B cell (primary cell): ENCODE measurements around the gene RNF150. TPM values are rescaled to one million over a fixed set of nuclear protein-coding genes. Genes with fewer than 3 reads are reported as not detected.

Source experiments
- ATAC-seq: fragments of 200-7000 bp; cut with Tn5 transposase; one replicate; pipeline ENCODE4 v1.10.0; 2021; ENCODE audit warnings: low read depth, mild to moderate bottlenecking, moderate number of reproducible peaks, moderate library complexity
- CTCF ChIA-PET: fragments of 350-600 bp; sonication (Branson Sonifier 250); formaldehyde crosslinking; loops from one replicate; lab custom pipeline; 2021; ENCODE audit warnings: antibody characterized with exemption, inconsistent platforms; lab: Charles Lee
- POLR2A ChIA-PET: fragments of 350-600 bp; sonication (Branson Sonifier 250); formaldehyde crosslinking; loops from one replicate; lab custom pipeline; 2021; ENCODE audit warnings: antibody characterized with exemption; lab: Charles Lee
- DNase-seq: peaks from one replicate; pipeline ENCODE4 v3.0.0; 2013
- H2AFZ ChIP-seq: 2 replicates; pipeline ENCODE4 v1.6.1; 2012; ENCODE audit warnings: mild to moderate bottlenecking, low read depth, low read length; ENCODE audit not compliant: insufficient read depth, poor library complexity, severe bottlenecking
- H3K27ac ChIP-seq, 2 donors: 1 replicate in 1 of 2; 2 replicates in 1 of 2; pipeline ENCODE4 v1.5.1; 2012 to 2013; ENCODE audit warnings: low read length in 2 of 2, mild to moderate bottlenecking in 2 of 2, moderate library complexity in 1 of 2
- H3K27me3 ChIP-seq, 4 experiments: fragments of 200-600 bp in 1 of 4; sonication (generic) in 1 of 4; replicated peaks in 1 of 4; 1 replicate in 2 of 4; 2 replicates in 2 of 4; pipeline versions ENCODE4 v1.6.1 to v1.7.0; 2013 to 2016; ENCODE audit warnings: low read length in 3 of 4, mild to moderate bottlenecking in 2 of 4, mixed read lengths in 1 of 4, moderate library complexity in 1 of 4; ENCODE audit not compliant: insufficient read depth in 4 of 4, control insufficient read depth in 3 of 4; ENCODE audit errors: control extremely low read depth in 1 of 4
- H3K36me3 ChIP-seq, 2 experiments: replicated peaks in 1 of 2; 1 replicate in 1 of 2; 2 replicates in 1 of 2; pipeline versions ENCODE4 v1.6.1 to v1.7.1; 2013; ENCODE audit warnings: low read length in 1 of 2; ENCODE audit not compliant: insufficient read depth in 2 of 2, control insufficient read depth in 1 of 2; ENCODE audit errors: control extremely low read depth in 1 of 2, extremely low read depth in 1 of 2
- H3K4me1 ChIP-seq, 2 donors: fragments of 200-600 bp in 1 of 2; sonication (generic) in 1 of 2; 1 replicate in 1 of 2; 2 replicates in 1 of 2; pipeline versions ENCODE4 v1.5.1 to v1.6.1; 2013 to 2017; ENCODE audit warnings: low read length in 2 of 2; ENCODE audit not compliant: control insufficient read depth in 2 of 2, insufficient read depth in 2 of 2
- H3K4me2 ChIP-seq: replicated peaks from 2 replicates; pipeline ENCODE3; 2012; ENCODE audit warnings: mild to moderate bottlenecking, low read depth, low read length; ENCODE audit not compliant: poor library complexity, severe bottlenecking
- H3K4me3 ChIP-seq, 5 experiments: fragments of 200-600 bp in 1 of 5; sonication (generic) in 1 of 5; 1 replicate in 3 of 5; 2 replicates in 2 of 5; pipeline versions ENCODE4 v1.5.1 to v1.7.0; 2011 to 2016; ENCODE audit warnings: low read length in 4 of 5, mild to moderate bottlenecking in 4 of 5, low read depth in 2 of 5, control low read depth in 1 of 5, moderate library complexity in 1 of 5; ENCODE audit not compliant: insufficient read depth in 1 of 5; ENCODE audit errors: control extremely low read depth in 1 of 5, extremely low read depth in 1 of 5
- H3K79me2 ChIP-seq: fragments of 200-600 bp; sonication (generic); one replicate; pipeline ENCODE4 v1.6.0; 2016; ENCODE audit warnings: low read length; ENCODE audit not compliant: control insufficient read depth, insufficient read depth
- H3K9ac ChIP-seq: fragments of 200-600 bp; sonication (generic); 2 replicates; pipeline ENCODE4 v1.6.1; 2017; ENCODE audit warnings: mild to moderate bottlenecking, low read length, moderate library complexity
- H3K9me3 ChIP-seq, 3 donors: one replicate each; pipeline versions ENCODE4 v1.6.1 to v1.7.1; 2013; ENCODE audit warnings: low read length in 2 of 3; ENCODE audit not compliant: control insufficient read depth in 2 of 3, insufficient read depth in 1 of 3; ENCODE audit errors: control extremely low read depth in 1 of 3
- H4K20me1 ChIP-seq: 2 replicates; pipeline ENCODE4 v1.6.0; 2012; ENCODE audit warnings: mild to moderate bottlenecking, low read length; ENCODE audit not compliant: insufficient read depth, control insufficient read depth, poor library complexity, severe bottlenecking
- H3K27ac Mint-ChIP-seq: one replicate; pipeline ENCODE4 v1.8.0; 2021; ENCODE audit warnings: mixed read lengths
- H3K27me3 Mint-ChIP-seq: one replicate; pipeline ENCODE4 v1.8.0; 2021; ENCODE audit warnings: mixed read lengths
- H3K4me1 Mint-ChIP-seq: one replicate; pipeline ENCODE4 v1.8.0; 2021; ENCODE audit warnings: mixed read lengths
- H3K4me3 Mint-ChIP-seq: one replicate; pipeline ENCODE4 v1.8.0; 2021; ENCODE audit warnings: mixed read lengths
- H3K9me3 Mint-ChIP-seq: one replicate; pipeline ENCODE4 v1.8.0; 2022; ENCODE audit warnings: mixed read lengths; ENCODE audit not compliant: insufficient read depth
- EZH2 ChIP-seq: IDR thresholded peaks from 2 replicates; pipeline ENCODE4 v1.6.1; 2012; ENCODE audit warnings: borderline replicate concordance, low read depth, mild to moderate bottlenecking, moderate library complexity, low read length; ENCODE audit not compliant: insufficient read depth, poor library complexity, severe bottlenecking
- WGBS: methylation state at CpG from one replicate; pipeline ENCODE4 v1.1.5; 2013; ENCODE audit warnings: missing lambda C conversion rate; ENCODE audit not compliant: insufficient coverage; 5-methylcytosine and 5-hydroxymethylcytosine counted together
- intact Hi-C: fragments of 100-400 bp; cut with micrococcal nuclease; formaldehyde crosslinking; loops from one replicate; pipeline ENCODE4 v1.10.0; 2022
- polyA plus RNA-seq: library from polyadenylated mRNA; depleted of rRNA; stranded (reverse); fragments of >200 nt; gene quantifications from 2 replicates; pipeline ENCODE4 v1.2.3, GENCODE V29; 2012
- total RNA-seq, 2 donors: library from RNA; stranded (reverse); fragments of 120-200 nt in 1 of 2; gene quantifications; 1 replicate in 1 of 2; 2 replicates in 1 of 2; pipeline versions ENCODE4 v1.2.3 to v1.2.4, GENCODE V29; 2013 to 2022
- TF ChIP-seq, protein P1 (sequence below): fragments of 200-600 bp; IDR thresholded peaks from one replicate; pipeline ENCODE4 v1.8.0; 2022; ENCODE audit warnings: antibody characterized with exemption, mild to moderate bottlenecking

RNF150 gene
- total and polyA plus RNA-seq, 2 donors (not counting 1 experiment from before 2014, with no cell fraction given): not detected

DNA sequence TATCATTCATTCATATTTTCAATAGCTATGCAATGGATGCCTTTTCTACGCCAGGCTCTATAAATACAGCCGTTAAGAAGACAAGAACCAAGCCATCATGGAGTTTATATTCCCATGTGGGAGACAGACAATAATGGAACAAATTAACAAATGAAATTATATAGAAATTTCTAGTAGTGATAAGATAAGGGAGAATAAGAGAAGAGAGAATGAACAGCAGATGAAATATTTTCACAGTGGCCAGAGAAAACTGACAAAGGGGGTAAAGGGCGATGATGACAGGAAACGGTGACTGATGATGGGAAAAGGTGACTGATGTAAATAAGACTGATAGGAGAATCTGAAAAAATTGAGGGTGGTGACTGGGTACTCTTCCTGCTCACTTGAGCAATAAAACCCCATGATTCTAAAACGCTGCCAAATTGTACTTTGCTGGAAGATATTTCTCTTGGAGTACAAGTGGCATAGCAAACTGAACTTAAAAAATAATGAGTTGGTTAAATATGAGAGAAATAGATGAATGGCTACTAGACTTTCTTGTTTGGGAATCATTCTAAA, 13.2 kb downstream of the RNF150 start:
- peaks cover 0 to 5% (median 0%) of the 10 kb centered on the region in 3 donors for H3K9me3 ChIP-seq
- POLR2A ChIA-PET: no interaction called here
- H3K4me1 ChIP-seq: no peaks in the 10 kb centered on the region
- Mint-ChIP-seq H3K9me3 (peaks cover 4% of the 10 kb centered on the region), H3K27ac (no peak overlapping the region), H3K27me3 (peaks cover 4% of the 10 kb centered on the region), H3K4me3 (no peak overlapping the region), H3K4me1 (no peaks in the 10 kb centered on the region)
- H3K9ac ChIP-seq: no peak overlapping the region
- DNase-seq: no peak
- 100% methylated on average over 2 of the region's 5 CpGs for WGBS
- H3K4me3 ChIP-seq: no peak overlapping the region
- CTCF ChIA-PET: no interaction called here
- no peaks in the 10 kb centered on the region for H3K79me2 ChIP-seq
- intact Hi-C loops: no loop called here
- no peak overlapping the region for H2AFZ ChIP-seq
- peaks cover 0 to 5% (median 0%) of the 10 kb centered on the region in 4 experiments for H3K27me3 ChIP-seq
- no peak overlapping the region for H3K4me2 ChIP-seq
- TF ChIP-seq EZH2: no peak
- TF ChIP-seq, protein P1, sequence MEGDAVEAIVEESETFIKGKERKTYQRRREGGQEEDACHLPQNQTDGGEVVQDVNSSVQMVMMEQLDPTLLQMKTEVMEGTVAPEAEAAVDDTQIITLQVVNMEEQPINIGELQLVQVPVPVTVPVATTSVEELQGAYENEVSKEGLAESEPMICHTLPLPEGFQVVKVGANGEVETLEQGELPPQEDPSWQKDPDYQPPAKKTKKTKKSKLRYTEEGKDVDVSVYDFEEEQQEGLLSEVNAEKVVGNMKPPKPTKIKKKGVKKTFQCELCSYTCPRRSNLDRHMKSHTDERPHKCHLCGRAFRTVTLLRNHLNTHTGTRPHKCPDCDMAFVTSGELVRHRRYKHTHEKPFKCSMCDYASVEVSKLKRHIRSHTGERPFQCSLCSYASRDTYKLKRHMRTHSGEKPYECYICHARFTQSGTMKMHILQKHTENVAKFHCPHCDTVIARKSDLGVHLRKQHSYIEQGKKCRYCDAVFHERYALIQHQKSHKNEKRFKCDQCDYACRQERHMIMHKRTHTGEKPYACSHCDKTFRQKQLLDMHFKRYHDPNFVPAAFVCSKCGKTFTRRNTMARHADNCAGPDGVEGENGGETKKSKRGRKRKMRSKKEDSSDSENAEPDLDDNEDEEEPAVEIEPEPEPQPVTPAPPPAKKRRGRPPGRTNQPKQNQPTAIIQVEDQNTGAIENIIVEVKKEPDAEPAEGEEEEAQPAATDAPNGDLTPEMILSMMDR: no peak
- H4K20me1 ChIP-seq: no peaks in the 10 kb centered on the region
- H3K27ac ChIP-seq: no peak overlapping the region
- no peak for ATAC-seq
- no peaks in the 10 kb centered on the region for H3K36me3 ChIP-seq

DNA sequence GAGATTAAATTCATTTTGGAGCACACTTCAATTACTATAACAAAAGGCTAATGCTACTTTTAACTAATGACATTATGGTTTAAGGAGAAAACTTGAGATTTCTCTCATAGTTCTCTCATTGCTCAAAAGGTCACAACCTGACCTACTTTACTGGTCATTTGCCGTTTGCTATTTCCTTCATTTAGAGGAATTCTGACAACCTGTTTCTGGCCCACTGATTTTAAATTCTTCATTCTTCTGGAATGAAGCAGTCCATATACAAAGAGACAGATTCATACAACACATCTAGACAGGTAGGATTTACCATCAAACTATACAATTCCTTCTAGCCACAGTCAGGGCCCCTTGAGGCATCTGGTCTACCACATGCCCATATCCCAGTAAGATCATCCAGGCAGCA, 14.2 kb downstream of the RNF150 start:
- Histone ChIP-seq H3K27ac (no peak overlapping the region), H3K36me3 (no peaks in the 10 kb centered on the region), H3K79me2 (no peaks in the 10 kb centered on the region), H4K20me1 (no peaks in the 10 kb centered on the region), H3K27me3 (peaks cover 0 to under 1% (median 0%) of the 10 kb centered on the region in 4 experiments), H3K4me3 (no peak overlapping the region), H3K9me3 (peaks cover 0 to 3% (median 0%) of the 10 kb centered on the region in 3 donors), H3K4me2 (no peak overlapping the region), H3K4me1 (no peaks in the 10 kb centered on the region), H3K9ac (no peak overlapping the region), H2AFZ (no peak overlapping the region)
- ChIA-PET POLR2A (no interaction called here), CTCF (no interaction called here)
- TF ChIP-seq, protein P1: no peak
- TF ChIP-seq EZH2: no peak
- Mint-ChIP-seq H3K4me3 (no peak overlapping the region), H3K4me1 (no peaks in the 10 kb centered on the region), H3K9me3 (peaks cover 7% of the 10 kb centered on the region), H3K27ac (no peak overlapping the region), H3K27me3 (peaks cover 4% of the 10 kb centered on the region)
- no peak for DNase-seq
- no CpG with 5 or more reads among the region's 1 CpG for WGBS
- no peak for ATAC-seq
- intact Hi-C loops: no loop called here
